ENCODE data around the gene ENPP4.

DNA sequence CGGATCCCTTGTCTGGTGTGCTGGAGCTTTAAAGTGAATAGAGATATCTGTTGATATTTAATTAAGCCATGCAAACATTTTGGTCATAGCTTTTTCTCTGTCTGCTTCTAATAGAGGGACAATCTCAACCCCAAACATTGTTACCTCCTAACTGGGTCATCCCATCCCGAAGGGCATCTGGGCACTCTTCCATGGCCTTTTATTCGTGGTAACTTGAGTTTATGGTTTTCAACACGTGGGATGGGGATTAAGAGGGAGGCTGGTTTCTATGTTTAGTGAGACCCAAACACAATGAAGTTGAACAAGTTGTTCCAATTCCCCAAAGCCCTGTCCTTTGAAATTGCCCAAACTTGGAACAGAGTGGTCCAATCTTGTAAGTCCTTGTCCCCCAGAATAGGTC, 42.4 kb downstream of the ENPP4 start:
- TF ChIP-seq ZNF274 (IDR thresholded peaks at IDR 0.05; ENCODE audit: low read depth, low read length) (no peak), YY1 (IDR thresholded peaks at IDR 0.05; ENCODE audit: insufficient read depth, insufficient read length) (no peak)

Data from NT2/D1 (cell line).